Gastrocnemius medialis (tissue), 4 donors: ENCODE measurements around the gene UNC80. TPM values are rescaled to one million over a fixed set of nuclear protein-coding genes. Genes with fewer than 3 reads are reported as not detected.

Source experiments
- ATAC-seq, 2 donors: fragments of 150-250 bp; one replicate each; pipeline ENCODE4 v1.9.1; 2016
- DNase-seq, 2 donors: peaks; one replicate each; pipeline ENCODE4 v3.0.0-alpha.2; 2019
- H3K27ac ChIP-seq, 4 donors: fragments of 200-600 bp; sonication (generic); 1 replicate in 1 of 4; 2 replicates in 3 of 4; pipeline ENCODE4 v1.5.1; 2016 to 2018; ENCODE audit warnings: mild to moderate bottlenecking in 2 of 4, moderate library complexity in 1 of 4
- H3K27me3 ChIP-seq, 3 donors: fragments of 200-600 bp; sonication (generic) in 2 of 3; 1 replicate in 1 of 3; 2 replicates in 2 of 3; pipeline versions ENCODE4 v1.5.1 to v1.6.0; 2016 to 2019; ENCODE audit warnings: mild to moderate bottlenecking in 1 of 3, moderate library complexity in 1 of 3
- H3K36me3 ChIP-seq, 2 donors: fragments of 200-600 bp; sonication (generic) in 1 of 2; one replicate each; pipeline ENCODE4 v1.5.1; 2017 to 2018
- H3K4me1 ChIP-seq, 2 donors: fragments of 200-600 bp; sonication (generic) in 1 of 2; one replicate each; pipeline ENCODE4 v1.5.1; 2016 to 2017; ENCODE audit warnings: mild to moderate bottlenecking in 2 of 2
- H3K4me3 ChIP-seq, 4 donors: fragments of 200-600 bp; sonication (generic) in 3 of 4; 1 replicate in 1 of 4; 2 replicates in 3 of 4; pipeline ENCODE4 v1.5.1; 2016 to 2019; ENCODE audit warnings: mild to moderate bottlenecking in 2 of 4
- H3K9me3 ChIP-seq, 3 donors: fragments of 200-600 bp; sonication (generic) in 2 of 3; 1 replicate in 1 of 3; 2 replicates in 2 of 3; pipeline ENCODE4 v1.5.1; 2016 to 2019
- POLR2A ChIP-seq, 2 donors: fragments of 450-650 bp; IDR thresholded peaks; one replicate each; pipeline ENCODE4 v1.6.1; 2017; ENCODE audit warnings: antibody characterized with exemption in 2 of 2, mild to moderate bottlenecking in 2 of 2, moderate library complexity in 2 of 2
- in situ Hi-C, 4 donors: fragments of 200-750 bp; cut with MboI; loops; one replicate each; pipeline versions ENCODE4 v1.15.0 to v1.8.0; 2017; ENCODE audit warnings: low sequenced_read_pairs in 4 of 4
- intact Hi-C: fragments of 100-400 bp; cut with DNase I; formaldehyde crosslinking; loops from one replicate; pipeline ENCODE4 v1.15.1; 2023; ENCODE audit warnings: low total_unique reads
- total RNA-seq, 4 donors: library from RNA; depleted of rRNA; stranded (reverse); fragments of >200 nt; gene quantifications; one replicate each; pipeline versions ENCODE4 v1.1.0 to v1.2.3, GENCODE V29; 2016
- TF ChIP-seq, protein P1 (sequence below), 5 experiments: fragments of 450-650 bp in 3 of 5; fragments of 200-600 bp in 2 of 5; sonication (generic) in 2 of 5; IDR thresholded peaks in 4 of 5; conservative IDR thresholded peaks in 1 of 5; 1 replicate in 4 of 5; 2 replicates in 1 of 5; pipeline ENCODE4 v1.5.1; 2016 to 2019; ENCODE audit warnings: antibody characterized with exemption in 5 of 5, mild to moderate bottlenecking in 3 of 5, moderate library complexity in 3 of 5

UNC80 gene
- total RNA-seq, 4 donors from 2014 or later = not detected

DNA sequence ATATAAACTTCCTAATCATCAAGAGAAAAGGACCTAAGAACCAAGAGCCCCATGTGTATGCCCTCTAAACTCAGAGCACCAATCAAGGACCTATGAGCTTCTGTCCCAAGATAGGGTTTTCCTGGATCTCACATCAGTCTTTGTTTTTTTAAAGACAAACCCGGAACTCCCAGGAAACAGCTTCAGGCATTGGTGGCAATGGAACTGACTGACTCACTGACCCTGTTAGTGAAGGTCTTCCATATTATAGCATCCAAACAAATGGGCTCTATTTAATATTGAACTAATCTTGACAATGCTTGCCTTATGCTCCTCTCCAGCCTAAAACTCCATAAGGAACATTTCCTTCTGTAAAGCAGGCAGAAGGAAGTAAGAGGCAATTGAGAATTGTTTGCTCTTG, 167.3 kb downstream of the UNC80 start:
- intact Hi-C loops (no loop called here), in situ Hi-C loops (no loop called here)
- DNase-seq (no peak), ATAC-seq (no peak)
- no peaks in the 10 kb centered on the region for H3K9me3 ChIP-seq
- H3K27ac ChIP-seq = no peak overlapping the region
- no peaks in the 10 kb centered on the region for H3K4me1 ChIP-seq
- no peak for TF ChIP-seq POLR2A (IDR thresholded peaks at IDR 0.05)
- TF ChIP-seq, protein P1, sequence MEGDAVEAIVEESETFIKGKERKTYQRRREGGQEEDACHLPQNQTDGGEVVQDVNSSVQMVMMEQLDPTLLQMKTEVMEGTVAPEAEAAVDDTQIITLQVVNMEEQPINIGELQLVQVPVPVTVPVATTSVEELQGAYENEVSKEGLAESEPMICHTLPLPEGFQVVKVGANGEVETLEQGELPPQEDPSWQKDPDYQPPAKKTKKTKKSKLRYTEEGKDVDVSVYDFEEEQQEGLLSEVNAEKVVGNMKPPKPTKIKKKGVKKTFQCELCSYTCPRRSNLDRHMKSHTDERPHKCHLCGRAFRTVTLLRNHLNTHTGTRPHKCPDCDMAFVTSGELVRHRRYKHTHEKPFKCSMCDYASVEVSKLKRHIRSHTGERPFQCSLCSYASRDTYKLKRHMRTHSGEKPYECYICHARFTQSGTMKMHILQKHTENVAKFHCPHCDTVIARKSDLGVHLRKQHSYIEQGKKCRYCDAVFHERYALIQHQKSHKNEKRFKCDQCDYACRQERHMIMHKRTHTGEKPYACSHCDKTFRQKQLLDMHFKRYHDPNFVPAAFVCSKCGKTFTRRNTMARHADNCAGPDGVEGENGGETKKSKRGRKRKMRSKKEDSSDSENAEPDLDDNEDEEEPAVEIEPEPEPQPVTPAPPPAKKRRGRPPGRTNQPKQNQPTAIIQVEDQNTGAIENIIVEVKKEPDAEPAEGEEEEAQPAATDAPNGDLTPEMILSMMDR (IDR thresholded peaks at IDR 0.05 in 4 of 5, conservative IDR thresholded peaks at IDR 0.05 in 1 of 5) = no peak
- no peaks in the 10 kb centered on the region for H3K27me3 ChIP-seq
- no peak overlapping the region for H3K4me3 ChIP-seq
- H3K36me3 ChIP-seq = no peaks in the 10 kb centered on the region

DNA sequence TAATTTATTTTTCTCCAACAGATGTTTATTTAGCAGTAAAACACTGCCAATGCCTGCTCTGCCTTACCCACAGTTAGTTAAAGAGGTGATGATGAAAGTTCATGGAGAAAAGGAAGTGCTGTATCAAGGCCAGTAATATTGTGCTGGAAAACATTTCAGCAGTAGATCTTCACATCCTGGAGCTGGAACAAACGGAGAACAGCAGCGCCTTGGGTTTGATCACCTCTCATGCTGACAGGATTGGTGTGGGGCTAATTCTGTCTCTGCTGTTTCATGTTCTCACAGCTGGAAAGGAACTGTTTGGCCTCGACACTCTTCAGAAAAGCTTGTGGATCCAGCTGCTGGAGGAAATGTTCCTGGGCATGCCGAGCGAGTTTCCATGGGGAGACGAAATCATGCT, 169.3 kb downstream of the UNC80 start:
- TF ChIP-seq POLR2A (IDR thresholded peaks at IDR 0.05) = no peak
- TF ChIP-seq, protein P1 (IDR thresholded peaks at IDR 0.05 in 4 of 5, conservative IDR thresholded peaks at IDR 0.05 in 1 of 5) = no peak
- no peaks in the 10 kb centered on the region for H3K9me3 ChIP-seq
- in situ Hi-C loops (no loop called here), intact Hi-C loops (no loop called here)
- no peak overlapping the region for H3K4me3 ChIP-seq
- ATAC-seq (no peak), DNase-seq (no peak)
- no peaks in the 10 kb centered on the region for H3K4me1 ChIP-seq
- no peaks in the 10 kb centered on the region for H3K27me3 ChIP-seq
- no peaks in the 10 kb centered on the region for H3K36me3 ChIP-seq
- no peak overlapping the region for H3K27ac ChIP-seq

DNA sequence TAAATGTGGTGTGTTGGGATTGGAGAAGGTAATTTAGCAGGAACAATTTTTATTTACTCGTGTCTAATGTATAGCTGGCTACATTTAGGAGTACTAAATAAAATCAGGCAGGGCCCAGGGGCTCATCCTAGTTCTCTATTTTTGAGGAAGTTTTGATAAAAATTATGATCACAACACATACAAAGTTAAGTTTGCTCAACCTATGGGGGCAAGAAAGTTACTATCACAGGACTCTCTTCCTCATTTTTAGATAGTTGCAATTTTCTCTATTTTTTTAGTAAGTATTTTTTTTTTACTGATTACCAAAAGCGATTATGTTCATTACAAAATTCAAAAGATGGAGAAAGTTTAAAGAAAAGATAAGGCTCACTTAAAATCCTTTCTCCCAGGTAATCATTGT, 170.8 kb downstream of the UNC80 start:
- no peak overlapping the region for H3K27ac ChIP-seq
- no peak overlapping the region for H3K4me3 ChIP-seq
- TF ChIP-seq, protein P1 (IDR thresholded peaks at IDR 0.05 in 4 of 5, conservative IDR thresholded peaks at IDR 0.05 in 1 of 5) = no peak
- TF ChIP-seq POLR2A (IDR thresholded peaks at IDR 0.05) = no peak
- ATAC-seq (no peak), DNase-seq (no peak)
- no peaks in the 10 kb centered on the region for H3K4me1 ChIP-seq
- no peaks in the 10 kb centered on the region for H3K9me3 ChIP-seq
- intact Hi-C loops (no loop called here), in situ Hi-C loops (no loop called here)
- no peaks in the 10 kb centered on the region for H3K27me3 ChIP-seq
- H3K36me3 ChIP-seq = no peaks in the 10 kb centered on the region

DNA sequence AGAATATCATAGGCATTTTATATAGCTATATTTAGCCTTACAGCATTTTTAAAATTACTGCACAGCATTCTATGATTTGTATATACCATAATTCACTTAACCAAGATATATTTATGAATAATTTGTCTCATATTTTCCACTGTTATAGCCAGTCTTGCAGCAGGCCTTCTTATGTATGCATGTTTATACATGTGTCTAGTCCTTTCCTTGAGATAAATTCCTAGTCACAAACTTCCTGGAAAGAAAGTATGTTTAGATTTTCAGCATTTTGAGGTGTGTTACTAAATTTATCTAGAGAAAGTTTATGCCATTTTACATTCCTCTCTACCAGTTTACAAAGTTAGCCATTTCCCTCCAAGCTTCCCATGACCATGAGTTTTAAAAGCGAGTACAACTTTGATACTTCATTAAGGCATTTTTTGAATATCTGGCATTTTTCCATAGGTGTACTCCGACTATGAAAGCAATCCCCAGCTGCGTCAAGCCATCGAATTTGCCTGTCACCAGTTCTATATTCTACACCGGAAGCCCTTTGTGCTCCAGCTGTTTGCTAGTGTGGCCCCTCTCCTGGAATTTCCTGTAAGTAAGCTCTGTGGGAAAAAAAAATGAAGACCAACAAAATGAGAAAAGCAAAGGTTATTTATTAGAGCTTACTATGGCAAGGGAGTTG, 171.4 kb downstream of the UNC80 start:
- in situ Hi-C loops = no loop called here
- Histone ChIP-seq H3K27ac (no peak overlapping the region), H3K4me3 (no peak overlapping the region), H3K36me3 (no peaks in the 10 kb centered on the region), H3K9me3 (no peaks in the 10 kb centered on the region), H3K4me1 (no peaks in the 10 kb centered on the region), H3K27me3 (no peaks in the 10 kb centered on the region)
- DNase-seq (no peak), ATAC-seq (no peak)
- TF ChIP-seq, protein P1 (IDR thresholded peaks at IDR 0.05 in 4 of 5, conservative IDR thresholded peaks at IDR 0.05 in 1 of 5) = no peak
- TF ChIP-seq POLR2A (IDR thresholded peaks at IDR 0.05) = no peak
- intact Hi-C loops = no loop called here

DNA sequence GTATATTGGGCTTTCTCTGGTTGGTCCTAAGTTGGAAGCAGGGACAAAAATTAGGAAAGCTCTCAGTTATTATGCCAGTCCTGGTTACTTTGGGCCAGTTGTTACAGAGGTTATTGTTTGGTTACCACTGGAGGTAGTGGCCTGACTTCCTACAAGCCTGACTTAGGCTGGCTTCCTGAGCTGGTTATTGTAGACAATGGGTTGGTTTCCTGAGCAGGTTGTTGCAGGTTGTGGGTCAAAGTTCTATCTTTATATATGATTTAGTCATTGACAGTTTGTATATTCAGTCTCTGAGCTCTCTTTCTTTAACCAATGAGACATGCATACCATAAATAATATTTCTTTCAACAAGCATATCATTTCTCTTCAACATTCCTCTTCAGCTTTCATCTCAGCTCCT, 172.1 kb downstream of the UNC80 start:
- TF ChIP-seq, protein P1 (IDR thresholded peaks at IDR 0.05 in 4 of 5, conservative IDR thresholded peaks at IDR 0.05 in 1 of 5) = no peak
- no peak for TF ChIP-seq POLR2A (IDR thresholded peaks at IDR 0.05)
- H3K9me3 ChIP-seq = no peaks in the 10 kb centered on the region
- ATAC-seq = no peak
- no peak overlapping the region for H3K4me3 ChIP-seq
- no peak overlapping the region for H3K27ac ChIP-seq
- intact Hi-C loops (no loop called here), in situ Hi-C loops (no loop called here)
- DNase-seq = no peak
- H3K27me3 ChIP-seq = no peaks in the 10 kb centered on the region
- H3K4me1 ChIP-seq = no peaks in the 10 kb centered on the region
- no peaks in the 10 kb centered on the region for H3K36me3 ChIP-seq
